DOHH2 (cell line): Measurements from ENCODE around the gene MIEF2.
A peak's percentile ranks its signal among the peaks of the same experiment; 100 is the strongest.

ENCODE experiments used
- H3F3A ChIP-seq: fragments of 200-600 bp; sonication (generic), shearing (Covaris generic); 2 replicates; pipeline ENCODE4 v1.6.0; 2016; ENCODE audit warnings: antibody characterized with exemption, mild to moderate bottlenecking; ENCODE audit not compliant: control insufficient read depth, insufficient read depth
- H3K27ac ChIP-seq: fragments of 200-600 bp; sonication (generic); 2 replicates; pipeline ENCODE4 v1.5.1; 2014; ENCODE audit warnings: low read depth, mild to moderate bottlenecking, low read length, moderate library complexity
- H3K27me3 ChIP-seq: fragments of 200-600 bp; sonication (generic); 2 replicates; pipeline ENCODE4 v1.6.1; 2014; ENCODE audit warnings: mild to moderate bottlenecking, low read length, mixed read lengths; ENCODE audit not compliant: control insufficient read depth
- H3K36me3 ChIP-seq: fragments of 200-600 bp; sonication (generic); 2 replicates; pipeline ENCODE4 v1.6.1; 2014; ENCODE audit warnings: mild to moderate bottlenecking, low read length, moderate library complexity, mixed read lengths; ENCODE audit not compliant: control insufficient read depth
- H3K4me1 ChIP-seq: fragments of 200-600 bp; sonication (generic); 2 replicates; pipeline ENCODE4 v1.6.1; 2014; ENCODE audit warnings: mild to moderate bottlenecking, low read length, mixed read lengths; ENCODE audit not compliant: control insufficient read depth
- H3K4me2 ChIP-seq: fragments of 200-600 bp; sonication (generic); 2 replicates; pipeline ENCODE4 v1.6.0; 2014; ENCODE audit warnings: mild to moderate bottlenecking, low read length, moderate library complexity
- H3K4me3 ChIP-seq: fragments of 200-600 bp; sonication (generic); 2 replicates; pipeline ENCODE4 v1.5.1; 2014; ENCODE audit warnings: mild to moderate bottlenecking, low read length, mixed read lengths
- H3K79me2 ChIP-seq: fragments of 200-600 bp; sonication (generic); 2 replicates; pipeline ENCODE4 v1.6.1; 2014; ENCODE audit warnings: mild to moderate bottlenecking, low read length, mixed read lengths; ENCODE audit not compliant: control insufficient read depth
- H3K9me2 ChIP-seq: fragments of 200-600 bp; sonication (generic); replicated peaks from 2 replicates; pipeline ENCODE4 v1.6.1; 2014; ENCODE audit warnings: mild to moderate bottlenecking, low read length, mixed read lengths; ENCODE audit not compliant: control insufficient read depth
- H3K9me3 ChIP-seq: fragments of 200-600 bp; sonication (generic); 2 replicates; pipeline ENCODE4 v1.6.1; 2014; ENCODE audit warnings: antibody characterized with exemption, low read length, mixed read lengths; ENCODE audit not compliant: control insufficient read depth, insufficient read depth
- H4K20me1 ChIP-seq: fragments of 200-600 bp; sonication (generic); 2 replicates; pipeline ENCODE4 v1.6.0; 2014; ENCODE audit warnings: low read depth, mild to moderate bottlenecking, antibody characterized with exemption, low read length, moderate library complexity; ENCODE audit not compliant: control insufficient read depth, insufficient read depth
- CTCF ChIP-seq: fragments of 200-600 bp; sonication (generic); IDR thresholded peaks from one replicate; pipeline ENCODE4 v1.5.1; 2014; ENCODE audit warnings: antibody characterized with exemption, mild to moderate bottlenecking, low read depth, low read length; ENCODE audit not compliant: poor library complexity, severe bottlenecking
- EZH2phosphoT487 ChIP-seq: fragments of 200-600 bp; sonication (generic); IDR thresholded peaks from 2 replicates; pipeline ENCODE4 v1.6.1; 2017; ENCODE audit warnings: borderline replicate concordance, mild to moderate bottlenecking, antibody characterized with exemption, low read length, moderate library complexity, mixed read lengths

MIEF2 gene

GRCh38 chr17:18309202-18309601 is 48.7 kb downstream of the MIEF2 start:
- H3K4me2 ChIP-seq = no peak overlapping the region
- H3K27me3 ChIP-seq = no peaks in the 10 kb centered on the region
- H3K9me2 ChIP-seq = no peaks in the 10 kb centered on the region
- H3K9me3 ChIP-seq = no peaks in the 10 kb centered on the region
- H3K4me1 ChIP-seq = peaks cover 19% of the 10 kb centered on the region
- TF ChIP-seq EZH2phosphoT487 = no peak
- TF ChIP-seq CTCF = no peak
- peaks cover 69% of the 10 kb centered on the region for H3K36me3 ChIP-seq
- H3K79me2 ChIP-seq = peaks cover 55% of the 10 kb centered on the region
- H4K20me1 ChIP-seq = peaks cover 14% of the 10 kb centered on the region; the same call in 1 of the 2 replicates
- no peak overlapping the region for H3K4me3 ChIP-seq
- H3F3A ChIP-seq = no peaks in the 10 kb centered on the region
- no peak overlapping the region for H3K27ac ChIP-seq

GRCh38 chr17:18314059-18314730 is 53.7 kb downstream of the MIEF2 start:
- Histone ChIP-seq H3K9me3 (no peaks in the 10 kb centered on the region), H3K27me3 (no peaks in the 10 kb centered on the region), H3K4me3 (peak overlapping the region; percentile 94), H3F3A (no peaks in the 10 kb centered on the region), H3K9me2 (no peaks in the 10 kb centered on the region), H3K4me2 (peak overlapping the region; percentile 70), H3K4me1 (peaks cover 49% of the 10 kb centered on the region), H3K27ac (peak overlapping the region; percentile 81), H3K36me3 (peaks cover 69% of the 10 kb centered on the region), H4K20me1 (peaks cover 19% of the 10 kb centered on the region; the same call in 1 of the 2 replicates), H3K79me2 (peaks cover 94% of the 10 kb centered on the region)
- TF ChIP-seq EZH2phosphoT487 = no peak
- no peak for TF ChIP-seq CTCF

GRCh38 chr17:18314731-18315561 is 54.5 kb downstream of the MIEF2 start, which contains the start of the genes SMCR8 and TOP3A:
TSS of gene SMCR8 (plus strand) at chr17:18315293. CDS start at chr17:18315790, 497 bp downstream.
TSS of gene TOP3A (minus strand) at chr17:18314994. CDS start at chr17:18314778, 216 bp downstream.
- H3K9me2 ChIP-seq = no peaks in the 10 kb centered on the region
- peaks cover 19% of the 10 kb centered on the region; the same call in 1 of the 2 replicates for H4K20me1 ChIP-seq
- peak within 1 kb of the TSS; percentile 81 for H3K27ac ChIP-seq
- H3K36me3 ChIP-seq = peaks cover 75% of the 10 kb centered on the region
- H3K79me2 ChIP-seq = peaks cover 96% of the 10 kb centered on the region
- TF ChIP-seq CTCF = no peak
- TF ChIP-seq EZH2phosphoT487 = no peak
- H3K4me1 ChIP-seq = peaks cover 52% of the 10 kb centered on the region
- H3K4me2 ChIP-seq = peak within 1 kb of the TSS; percentile 70
- no peaks in the 10 kb centered on the region for H3K9me3 ChIP-seq
- peak within 1 kb of the TSS; percentile 94 for H3K4me3 ChIP-seq
- no peaks in the 10 kb centered on the region for H3K27me3 ChIP-seq
- H3F3A ChIP-seq = no peaks in the 10 kb centered on the region
